H7 (cell line): ENCODE data around the gene CAMSAP3. TPM values are rescaled to one million over a fixed set of nuclear protein-coding genes. Genes with fewer than 3 reads are reported as not detected.

Source experiments
- DNase-seq: peaks from one replicate; pipeline ENCODE4 v3.0.0; 2012
- H3K27me3 ChIP-seq: 2 replicates; pipeline ENCODE4 v1.6.0; 2011; ENCODE audit warnings: mild to moderate bottlenecking, low read length; ENCODE audit not compliant: control insufficient read depth, insufficient read depth
- H3K36me3 ChIP-seq: replicated peaks from 2 replicates; pipeline ENCODE4 v1.5.1; 2011; ENCODE audit warnings: low read length; ENCODE audit not compliant: control insufficient read depth, insufficient read depth
- H3K4me3 ChIP-seq: 2 replicates; pipeline ENCODE4 v1.5.1; 2011; ENCODE audit warnings: low read depth, mild to moderate bottlenecking, control low read depth, low read length, moderate library complexity; ENCODE audit not compliant: insufficient read depth
- total RNA-seq: library from RNA; depleted of rRNA; stranded (reverse); fragments of >200 nt; shearing (Covaris generic); gene quantifications from 2 replicates; pipeline ENCODE4 v1.2.3, GENCODE V29; 2014; rRNA removed

CAMSAP3 gene, protein sequence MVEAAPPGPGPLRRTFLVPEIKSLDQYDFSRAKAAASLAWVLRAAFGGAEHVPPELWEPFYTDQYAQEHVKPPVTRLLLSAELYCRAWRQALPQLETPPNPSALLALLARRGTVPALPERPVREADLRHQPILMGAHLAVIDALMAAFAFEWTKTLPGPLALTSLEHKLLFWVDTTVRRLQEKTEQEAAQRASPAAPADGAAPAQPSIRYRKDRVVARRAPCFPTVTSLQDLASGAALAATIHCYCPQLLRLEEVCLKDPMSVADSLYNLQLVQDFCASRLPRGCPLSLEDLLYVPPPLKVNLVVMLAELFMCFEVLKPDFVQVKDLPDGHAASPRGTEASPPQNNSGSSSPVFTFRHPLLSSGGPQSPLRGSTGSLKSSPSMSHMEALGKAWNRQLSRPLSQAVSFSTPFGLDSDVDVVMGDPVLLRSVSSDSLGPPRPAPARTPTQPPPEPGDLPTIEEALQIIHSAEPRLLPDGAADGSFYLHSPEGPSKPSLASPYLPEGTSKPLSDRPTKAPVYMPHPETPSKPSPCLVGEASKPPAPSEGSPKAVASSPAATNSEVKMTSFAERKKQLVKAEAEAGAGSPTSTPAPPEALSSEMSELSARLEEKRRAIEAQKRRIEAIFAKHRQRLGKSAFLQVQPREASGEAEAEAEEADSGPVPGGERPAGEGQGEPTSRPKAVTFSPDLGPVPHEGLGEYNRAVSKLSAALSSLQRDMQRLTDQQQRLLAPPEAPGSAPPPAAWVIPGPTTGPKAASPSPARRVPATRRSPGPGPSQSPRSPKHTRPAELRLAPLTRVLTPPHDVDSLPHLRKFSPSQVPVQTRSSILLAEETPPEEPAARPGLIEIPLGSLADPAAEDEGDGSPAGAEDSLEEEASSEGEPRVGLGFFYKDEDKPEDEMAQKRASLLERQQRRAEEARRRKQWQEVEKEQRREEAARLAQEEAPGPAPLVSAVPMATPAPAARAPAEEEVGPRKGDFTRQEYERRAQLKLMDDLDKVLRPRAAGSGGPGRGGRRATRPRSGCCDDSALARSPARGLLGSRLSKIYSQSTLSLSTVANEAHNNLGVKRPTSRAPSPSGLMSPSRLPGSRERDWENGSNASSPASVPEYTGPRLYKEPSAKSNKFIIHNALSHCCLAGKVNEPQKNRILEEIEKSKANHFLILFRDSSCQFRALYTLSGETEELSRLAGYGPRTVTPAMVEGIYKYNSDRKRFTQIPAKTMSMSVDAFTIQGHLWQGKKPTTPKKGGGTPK
- 7.3 and 8.2 TPM in 2 replicates for total RNA-seq

DNA sequence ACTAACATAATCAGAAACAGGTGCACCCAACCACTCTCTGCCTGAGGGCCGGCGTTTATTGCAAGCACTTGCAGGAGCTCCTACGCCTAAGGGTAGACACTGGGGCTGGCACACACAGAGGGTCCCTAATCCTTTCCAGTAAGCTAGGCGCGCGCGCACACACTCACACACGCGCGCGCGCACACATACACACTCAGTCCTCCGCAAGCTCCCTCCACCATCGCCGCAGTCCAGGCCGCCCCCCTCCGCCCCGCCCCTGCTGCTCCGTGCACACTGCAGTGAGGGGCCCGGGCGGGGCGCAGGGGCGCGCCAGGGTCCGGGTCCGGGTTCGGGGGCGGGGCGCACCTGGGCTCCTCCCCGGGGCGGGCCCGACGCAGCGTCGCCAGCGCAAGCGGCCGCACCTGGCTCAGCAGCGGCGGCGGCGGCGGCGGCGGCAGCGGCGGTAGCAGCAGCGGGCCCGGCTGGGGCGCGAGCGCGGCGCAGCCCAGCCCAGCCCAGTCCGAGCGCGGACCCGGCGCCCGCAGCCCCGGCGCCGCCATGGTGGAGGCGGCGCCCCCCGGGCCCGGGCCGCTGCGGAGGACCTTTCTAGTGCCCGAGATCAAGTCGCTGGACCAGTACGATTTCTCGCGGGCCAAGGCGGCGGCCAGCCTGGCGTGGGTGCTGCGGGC, at the start of gene CAMSAP3:
Gene CAMSAP3, plus strand, starts transcription at position 398 of the 668 bp plus-strand sequence. Its CDS starts 140 bp downstream, at position 538.
- DNase-seq: peak; percentile 99
- Histone ChIP-seq H3K4me3 (peak within 1 kb of the TSS; percentile 58), H3K36me3 (no peaks in the 10 kb centered on the region), H3K27me3 (peaks cover 12% of the 10 kb centered on the region; the same call in 1 of the 2 replicates)

GRCh38 chr19:7545904-7546303, 49.8 kb upstream of the CAMSAP3 start:
- no peaks in the 10 kb centered on the region for H3K27me3 ChIP-seq
- no peak overlapping the region for H3K4me3 ChIP-seq
- H3K36me3 ChIP-seq: peaks cover 5% of the 10 kb centered on the region
- DNase-seq: no peak

DNA sequence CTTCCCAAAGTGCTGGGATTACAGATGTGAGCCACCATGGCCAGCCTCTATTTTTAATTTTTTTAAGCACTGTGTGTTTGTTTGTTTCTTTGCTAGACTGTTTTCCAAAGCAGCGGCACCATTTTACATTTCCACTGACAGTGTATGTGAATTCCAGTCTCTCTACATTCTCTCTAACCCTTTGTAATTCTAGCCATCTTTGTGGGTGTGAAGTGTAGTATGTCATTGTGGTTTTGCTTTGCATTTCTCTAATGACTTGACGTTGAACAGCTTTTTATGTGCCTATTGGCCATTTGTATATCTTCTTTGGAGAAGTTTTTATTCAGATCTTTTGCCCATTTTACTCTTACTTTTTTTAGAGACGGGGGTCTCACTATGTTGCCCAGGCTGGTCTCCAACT, 48.5 kb upstream of the CAMSAP3 start:
- Histone ChIP-seq H3K36me3 (peaks cover 1% of the 10 kb centered on the region), H3K4me3 (no peak overlapping the region), H3K27me3 (no peaks in the 10 kb centered on the region)
- DNase-seq: no peak

- Histone ChIP-seq H3K36me3 (no peaks in the 10 kb centered on the region; the same call in 1 of the 2 replicates), H3K4me3 (no peak overlapping the region), H3K27me3 (no peaks in the 10 kb centered on the region)
- peak; percentile 40 for DNase-seq
Observed at GRCh38 chr19:7549429-7550148, 46.1 kb upstream of the CAMSAP3 start.

DNA sequence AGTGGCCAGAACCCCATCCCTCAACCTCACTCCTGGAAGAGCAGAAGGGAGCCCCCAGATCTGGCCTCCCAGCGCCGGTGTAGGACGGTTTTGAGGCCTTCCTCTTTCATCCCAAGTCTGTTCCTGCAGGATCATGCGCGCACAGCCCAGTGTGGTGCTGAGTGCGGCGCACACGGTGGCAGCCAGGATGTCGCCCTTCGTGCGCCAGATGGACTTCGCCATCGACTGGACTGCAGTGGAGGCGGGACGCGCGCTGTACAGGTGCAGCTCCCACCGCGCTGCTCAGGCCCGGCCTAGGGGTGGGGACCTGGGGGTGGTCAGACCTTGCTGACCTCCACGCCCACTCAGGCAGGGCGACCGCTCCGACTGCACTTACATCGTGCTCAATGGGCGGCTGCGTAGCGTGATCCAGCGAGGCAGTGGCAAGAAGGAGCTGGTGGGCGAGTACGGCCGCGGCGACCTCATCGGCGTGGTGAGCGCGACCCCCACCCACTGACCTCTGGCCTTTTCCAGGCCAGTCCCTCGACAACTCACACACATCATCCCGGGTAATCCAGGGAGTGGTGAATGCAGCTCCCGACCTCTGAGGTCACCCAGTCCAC, 45.4 kb upstream of the CAMSAP3 start:
- DNase-seq: no peak
- Histone ChIP-seq H3K27me3 (no peaks in the 10 kb centered on the region), H3K36me3 (no peaks in the 10 kb centered on the region; the same call in 1 of the 2 replicates), H3K4me3 (no peak overlapping the region)

- no peaks in the 10 kb centered on the region; the same call in none of the 2 replicates for H3K36me3 ChIP-seq
- H3K4me3 ChIP-seq: peak overlapping the region; percentile 37
- DNase-seq: peak; percentile 100
- H3K27me3 ChIP-seq: no peaks in the 10 kb centered on the region; the same call in 1 of the 2 replicates
Observed at GRCh38 chr19:7550987-7551761, 44.5 kb upstream of the CAMSAP3 start.

DNA sequence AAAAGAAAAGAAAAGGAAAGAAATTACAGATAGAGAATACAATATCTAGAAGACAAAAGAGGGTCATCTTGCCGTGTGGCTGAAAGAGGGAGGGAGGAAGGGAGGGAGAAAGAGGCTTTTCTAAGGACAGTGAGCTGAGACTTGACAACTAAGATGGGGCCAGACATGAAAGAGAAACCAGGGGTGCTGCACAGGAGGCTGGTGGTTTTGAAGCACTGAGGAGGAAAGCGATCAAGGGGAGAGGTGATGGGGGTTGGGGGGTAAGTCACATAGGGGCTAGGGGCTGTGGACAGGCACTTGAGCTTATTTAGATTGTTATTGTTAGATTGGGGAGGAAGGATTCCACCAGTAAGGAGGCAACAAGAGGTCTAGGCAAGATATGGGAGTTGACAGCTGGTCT, 42.9 kb upstream of the CAMSAP3 start:
- no peak overlapping the region for H3K4me3 ChIP-seq
- DNase-seq: no peak
- no peaks in the 10 kb centered on the region; the same call in 1 of the 2 replicates for H3K27me3 ChIP-seq
- peaks cover 5% of the 10 kb centered on the region for H3K36me3 ChIP-seq

DNA sequence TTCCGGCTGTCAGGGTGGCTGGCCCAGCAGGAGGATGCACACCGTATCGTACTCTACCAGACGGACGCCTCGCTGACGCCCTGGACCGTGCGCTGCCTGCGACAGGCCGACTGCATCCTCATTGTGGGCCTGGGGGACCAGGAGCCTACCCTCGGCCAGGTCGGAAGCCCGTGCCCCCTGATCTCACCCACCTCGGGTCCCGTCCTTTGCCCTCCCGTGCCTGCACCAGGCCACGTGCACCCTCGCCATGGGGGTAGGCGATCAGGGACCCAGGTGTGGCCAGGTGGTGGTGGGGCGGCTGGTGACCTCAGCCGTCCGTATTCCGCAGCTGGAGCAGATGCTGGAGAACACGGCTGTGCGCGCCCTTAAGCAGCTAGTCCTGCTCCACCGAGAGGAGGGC, 41.1 kb upstream of the CAMSAP3 start:
- no peaks in the 10 kb centered on the region; the same call in 1 of the 2 replicates for H3K27me3 ChIP-seq
- DNase-seq: no peak
- H3K36me3 ChIP-seq: peaks cover 10% of the 10 kb centered on the region
- H3K4me3 ChIP-seq: peak overlapping the region; percentile 54

DNA sequence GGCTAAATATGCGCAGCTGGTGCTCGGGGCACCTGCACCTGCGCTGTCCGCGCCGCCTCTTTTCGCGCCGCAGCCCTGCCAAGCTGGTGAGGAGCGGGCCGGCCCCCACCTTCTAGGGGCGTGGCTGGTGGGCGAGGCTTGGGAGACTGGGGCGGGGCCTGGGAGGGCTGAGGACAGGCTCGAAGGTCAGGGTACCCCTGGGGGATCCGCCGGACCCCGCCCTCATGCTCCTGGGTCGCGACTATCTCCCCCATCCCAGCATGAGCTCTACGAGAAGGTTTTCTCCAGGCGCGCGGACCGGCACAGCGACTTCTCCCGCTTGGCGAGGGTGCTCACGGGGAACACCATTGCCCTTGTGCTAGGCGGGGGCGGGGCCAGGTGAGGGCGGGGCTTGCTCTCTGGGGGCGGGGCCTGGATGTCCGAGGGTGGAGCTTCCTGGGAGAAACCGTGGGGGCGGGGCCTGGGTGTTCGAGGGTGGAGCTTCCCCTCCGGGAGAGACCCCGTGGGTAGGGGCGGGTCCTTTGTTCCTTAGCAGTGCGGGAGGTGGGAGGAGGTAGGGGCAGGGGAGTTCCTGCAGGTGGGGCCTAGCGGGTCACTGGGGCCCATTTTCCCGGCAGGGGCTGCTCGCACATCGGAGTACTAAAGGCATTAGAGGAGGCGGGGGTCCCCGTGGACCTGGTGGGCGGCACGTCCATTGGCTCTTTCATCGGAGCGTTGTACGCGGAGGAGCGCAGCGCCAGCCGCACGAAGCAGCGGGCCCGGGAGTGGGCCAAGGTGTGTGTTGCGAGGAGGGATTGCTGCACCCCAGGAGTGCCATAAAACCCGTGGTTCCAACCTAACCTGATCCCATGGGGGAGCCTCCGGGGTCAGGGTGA, 40.4 kb upstream of the CAMSAP3 start:
- H3K4me3 ChIP-seq: peak overlapping the region; percentile 54
- peak; percentile 100 for DNase-seq
- H3K36me3 ChIP-seq: peaks cover 11% of the 10 kb centered on the region
- no peaks in the 10 kb centered on the region; the same call in 1 of the 2 replicates for H3K27me3 ChIP-seq

- Histone ChIP-seq H3K27me3 (no peaks in the 10 kb centered on the region; the same call in 1 of the 2 replicates), H3K4me3 (no peak overlapping the region), H3K36me3 (peaks cover 11% of the 10 kb centered on the region)
- DNase-seq: peak; percentile 43
Observed at GRCh38 chr19:7556696-7557315, 38.9 kb upstream of the CAMSAP3 start.

DNA sequence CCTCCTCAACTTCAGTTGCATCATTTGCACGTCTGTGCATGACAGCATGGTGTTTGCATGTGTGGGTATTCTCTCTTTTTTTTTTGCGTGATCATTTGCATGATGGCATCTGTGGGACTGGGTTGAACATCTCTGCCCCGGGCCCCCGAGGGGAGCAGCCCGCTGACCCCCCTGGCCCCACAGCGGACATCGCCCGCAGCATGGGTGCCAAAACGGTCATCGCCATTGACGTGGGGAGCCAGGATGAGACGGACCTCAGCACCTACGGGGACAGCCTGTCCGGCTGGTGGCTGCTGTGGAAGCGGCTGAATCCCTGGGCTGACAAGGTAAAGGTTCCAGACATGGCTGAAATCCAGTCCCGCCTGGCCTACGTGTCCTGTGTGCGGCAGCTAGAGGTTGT, 37.0 kb upstream of the CAMSAP3 start:
- peaks cover 11% of the 10 kb centered on the region for H3K36me3 ChIP-seq
- H3K4me3 ChIP-seq: no peak overlapping the region
- no peak for DNase-seq
- H3K27me3 ChIP-seq: no peaks in the 10 kb centered on the region; the same call in 1 of the 2 replicates
